VCaP (cell line): ENCODE measurements around the gene NUDCD2.
"Not testable (repeated sequence)": the region's sequence is repeated elsewhere in the genome, so short reads cannot be mapped to it uniquely, and the experiment has no call there.

Source experiments
- H3K27ac ChIP-seq: fragments of 450-650 bp; 2 replicates; pipeline ENCODE4 v1.5.1; 2017
- TF ChIP-seq, protein P1 (sequence below): fragments of 450-650 bp; conservative IDR thresholded peaks from 2 replicates; pipeline ENCODE4 v1.5.1; 2017; ENCODE audit warnings: mild to moderate bottlenecking, moderate library complexity

NUDCD2 gene

DNA sequence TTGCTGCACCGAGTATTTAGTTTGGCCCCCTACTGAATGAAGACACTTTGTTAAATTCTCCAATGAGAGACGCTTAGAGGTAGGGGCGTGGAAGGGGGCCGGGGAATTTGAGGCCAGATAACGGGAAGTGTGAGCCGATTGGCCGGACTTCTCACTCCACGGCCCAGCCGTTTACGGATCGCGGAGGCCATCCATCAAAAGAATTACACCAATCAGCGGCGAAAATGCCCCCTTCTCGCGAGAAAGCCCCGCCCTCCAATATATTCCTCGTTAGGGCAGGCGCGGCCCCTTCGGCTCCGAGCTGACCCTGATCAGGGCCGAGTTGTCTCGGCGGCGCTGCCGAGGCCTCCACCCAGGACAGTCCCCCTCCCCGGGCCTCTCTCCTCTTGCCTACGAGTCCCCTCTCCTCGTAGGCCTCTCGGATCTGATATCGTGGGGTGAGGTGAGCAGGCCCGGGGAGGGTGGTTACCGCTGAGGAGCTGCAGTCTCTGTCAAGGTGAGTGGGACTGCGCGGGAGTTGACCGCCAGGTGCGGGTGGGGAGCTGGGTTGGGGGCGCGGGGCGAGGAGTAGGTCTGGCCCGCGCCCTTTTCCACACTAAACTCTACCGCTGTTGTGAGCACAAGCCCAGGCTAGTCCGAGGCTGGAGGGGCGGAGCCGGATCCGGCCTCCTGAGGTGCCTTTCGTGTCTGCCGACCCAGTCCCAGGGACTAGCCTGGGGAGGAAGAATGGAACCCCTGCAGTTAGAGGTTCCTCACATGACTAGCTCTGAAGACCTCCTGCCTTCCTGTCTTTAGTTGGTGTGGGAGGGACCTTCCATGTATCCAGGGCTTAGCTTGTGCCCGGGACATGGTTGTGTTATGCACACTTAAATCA, 22.4 kb downstream of the NUDCD2 start, which contains the start of gene CCNG1:
TSS of gene CCNG1 (plus strand) at position 287 of the 874 bp plus-strand sequence. CDS start 1,662 bp downstream, outside the sequence.
- H3K27ac ChIP-seq, result peak within 1 kb of the TSS; percentile 87
- TF ChIP-seq, protein P1, sequence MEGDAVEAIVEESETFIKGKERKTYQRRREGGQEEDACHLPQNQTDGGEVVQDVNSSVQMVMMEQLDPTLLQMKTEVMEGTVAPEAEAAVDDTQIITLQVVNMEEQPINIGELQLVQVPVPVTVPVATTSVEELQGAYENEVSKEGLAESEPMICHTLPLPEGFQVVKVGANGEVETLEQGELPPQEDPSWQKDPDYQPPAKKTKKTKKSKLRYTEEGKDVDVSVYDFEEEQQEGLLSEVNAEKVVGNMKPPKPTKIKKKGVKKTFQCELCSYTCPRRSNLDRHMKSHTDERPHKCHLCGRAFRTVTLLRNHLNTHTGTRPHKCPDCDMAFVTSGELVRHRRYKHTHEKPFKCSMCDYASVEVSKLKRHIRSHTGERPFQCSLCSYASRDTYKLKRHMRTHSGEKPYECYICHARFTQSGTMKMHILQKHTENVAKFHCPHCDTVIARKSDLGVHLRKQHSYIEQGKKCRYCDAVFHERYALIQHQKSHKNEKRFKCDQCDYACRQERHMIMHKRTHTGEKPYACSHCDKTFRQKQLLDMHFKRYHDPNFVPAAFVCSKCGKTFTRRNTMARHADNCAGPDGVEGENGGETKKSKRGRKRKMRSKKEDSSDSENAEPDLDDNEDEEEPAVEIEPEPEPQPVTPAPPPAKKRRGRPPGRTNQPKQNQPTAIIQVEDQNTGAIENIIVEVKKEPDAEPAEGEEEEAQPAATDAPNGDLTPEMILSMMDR, result no peak

DNA sequence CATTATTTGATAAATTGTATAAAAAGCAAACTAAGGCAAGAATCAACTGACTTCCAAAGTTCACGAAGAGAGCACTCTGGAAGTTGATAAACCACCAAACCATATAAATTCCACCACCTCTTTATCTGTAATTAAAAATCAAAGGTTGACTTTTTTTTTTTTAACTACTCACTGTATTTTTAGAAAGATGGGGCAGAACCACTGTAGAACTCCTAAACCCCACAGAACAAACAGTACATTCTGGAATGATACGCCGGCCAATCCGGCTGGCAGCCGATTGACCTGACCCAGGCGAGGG, 22.9 kb downstream of the NUDCD2 start:
- TF ChIP-seq, protein P1, result no peak
- peak overlapping the region; percentile 87 for H3K27ac ChIP-seq

DNA sequence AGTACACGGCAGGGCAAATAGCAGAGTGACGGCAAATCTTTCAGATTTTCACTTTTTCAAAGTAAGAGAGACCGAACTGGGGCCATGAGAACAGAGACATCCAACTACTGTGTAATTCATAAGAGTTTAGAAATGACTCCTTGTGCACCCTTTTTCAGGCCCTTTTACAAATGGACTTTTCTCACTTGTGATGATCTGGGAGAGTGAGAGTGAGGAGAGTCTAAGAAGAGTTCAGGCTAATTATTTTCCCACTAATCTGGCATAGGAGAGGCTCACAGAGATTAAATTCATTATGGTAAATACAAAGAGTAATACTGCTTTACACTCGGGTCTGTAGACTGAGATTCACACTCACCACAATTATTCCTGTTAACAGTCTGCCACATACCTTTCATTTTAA, 23.4 kb downstream of the NUDCD2 start:
- peak overlapping the region; percentile 87 for H3K27ac ChIP-seq
- TF ChIP-seq, protein P1, result no peak

DNA sequence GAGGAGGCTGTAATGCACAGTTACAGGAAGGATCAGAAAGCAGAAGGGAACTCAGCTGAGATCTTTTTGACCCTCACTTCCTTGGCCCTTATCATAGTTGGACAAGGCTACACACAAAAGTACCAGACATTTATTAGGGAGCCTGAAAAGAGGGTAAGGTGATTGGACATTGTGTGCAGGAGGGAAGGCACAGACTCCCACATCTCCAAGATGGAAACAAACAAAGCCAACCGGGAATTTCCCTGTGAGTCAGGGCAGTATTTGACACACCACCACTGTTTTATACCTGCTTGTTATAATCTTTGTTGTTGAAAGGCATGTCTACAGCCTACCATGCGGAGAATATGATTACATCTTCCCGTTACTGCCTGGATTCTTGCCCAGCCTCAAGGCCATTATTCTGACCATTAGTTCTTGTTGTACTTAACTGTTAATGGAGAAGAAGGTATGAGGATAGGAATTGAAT, 25.5 kb downstream of the NUDCD2 start:
- H3K27ac ChIP-seq, result no peak overlapping the region
- TF ChIP-seq, protein P1, result no peak

DNA sequence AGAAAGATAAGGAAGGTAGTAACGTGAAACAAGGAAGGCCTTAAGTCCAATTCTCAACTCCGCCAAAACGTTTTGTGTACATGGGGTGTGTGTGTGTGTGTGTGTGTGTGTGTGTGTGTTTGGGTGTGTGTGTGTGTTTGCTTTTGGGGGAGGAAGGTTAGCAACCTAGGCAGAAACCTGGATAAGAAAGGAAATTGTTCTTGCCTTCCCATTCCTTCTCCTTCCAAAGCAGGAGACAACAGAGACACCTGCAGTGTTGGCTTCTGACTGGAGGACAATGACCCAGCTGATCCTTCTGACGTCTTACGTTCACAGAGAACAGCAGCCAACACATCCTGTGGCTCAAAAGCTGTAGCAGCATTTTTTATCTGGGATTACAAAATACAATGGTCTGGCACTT, 26.6 kb downstream of the NUDCD2 start:
- TF ChIP-seq, protein P1, result no peak

DNA sequence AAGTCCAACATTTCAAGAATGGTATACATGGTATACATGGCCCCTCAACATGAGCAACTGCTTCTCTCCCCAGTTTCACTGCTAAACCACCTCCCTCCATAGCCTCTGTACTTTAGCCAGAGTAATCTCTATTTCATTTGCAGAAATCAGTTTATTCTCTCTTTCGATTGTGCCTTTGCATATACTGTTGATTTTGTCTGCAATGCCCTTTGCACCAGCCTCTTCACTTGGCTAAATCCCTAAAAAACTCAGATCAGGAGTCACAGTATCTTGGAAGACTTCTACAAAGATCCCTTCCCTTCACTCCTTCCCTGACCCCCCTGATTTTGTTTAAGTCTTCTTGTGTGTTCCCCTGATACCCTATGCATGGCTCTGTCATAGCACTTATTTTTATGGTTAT, 27.4 kb downstream of the NUDCD2 start:
- no peak overlapping the region for H3K27ac ChIP-seq
- TF ChIP-seq, protein P1, result no peak

More for the DNA sequence above, 26.6 kb downstream of the NUDCD2 start:
- H3K27ac ChIP-seq, result no peak overlapping the region

DNA sequence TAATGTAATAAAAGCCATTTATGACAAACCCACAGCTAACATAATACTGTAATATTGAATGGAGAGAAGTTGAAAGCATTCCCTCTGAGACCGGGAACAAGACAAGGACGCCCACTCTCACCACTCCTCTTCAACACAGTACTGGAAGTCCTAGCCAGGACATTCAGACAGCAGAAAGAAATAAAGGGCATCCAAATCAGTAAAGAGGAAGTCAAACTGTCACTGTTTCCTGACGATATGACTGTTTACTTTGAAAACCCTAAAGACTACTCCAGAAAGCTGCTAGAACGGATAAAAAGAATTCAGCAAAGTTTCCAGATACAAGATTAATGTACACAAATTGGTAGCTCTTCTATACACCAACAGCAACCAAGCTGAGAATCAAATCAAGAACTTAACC, 33.8 kb downstream of the NUDCD2 start:
- H3K27ac ChIP-seq, result not testable (repeated sequence)

DNA sequence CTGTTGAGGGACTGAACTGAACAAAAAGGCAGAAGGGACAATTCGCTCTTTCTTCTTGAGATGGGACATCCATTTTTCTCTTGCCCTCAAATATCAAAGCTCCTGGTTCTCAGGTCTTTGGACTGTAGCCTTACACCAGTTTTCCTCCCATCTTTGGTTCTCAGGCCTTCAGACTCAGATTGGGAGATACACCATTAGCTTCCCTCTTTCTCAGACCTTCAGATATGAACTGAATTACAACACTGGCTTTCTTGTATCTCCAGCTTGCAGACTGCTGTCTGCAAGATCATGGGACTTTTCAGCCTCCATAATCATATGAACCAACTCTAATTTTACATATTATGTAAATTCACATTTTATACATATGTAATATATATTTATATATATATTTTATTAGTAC, 35.1 kb downstream of the NUDCD2 start:
- TF ChIP-seq, protein P1, result no peak
- no peak overlapping the region for H3K27ac ChIP-seq

DNA sequence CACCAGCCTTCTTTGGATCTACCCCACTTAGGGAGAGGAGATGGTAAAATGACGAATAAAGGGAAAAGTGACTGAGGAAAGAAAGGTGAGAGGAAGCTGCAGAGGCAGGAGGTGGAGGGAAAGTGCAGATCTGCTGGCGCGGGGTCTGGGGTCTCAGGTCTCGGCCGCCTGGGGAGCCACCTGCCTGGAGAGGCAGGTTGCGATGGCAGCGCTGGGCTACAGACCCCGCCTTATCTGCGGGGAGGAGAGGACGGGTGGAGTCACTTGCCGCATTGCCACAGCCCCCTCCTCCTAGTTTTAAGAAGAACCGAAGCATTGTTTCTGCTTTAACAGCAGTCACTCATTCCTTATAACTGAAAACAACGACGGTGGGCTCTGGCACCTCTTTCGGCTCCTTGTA, 44.2 kb downstream of the NUDCD2 start:
- not testable (repeated sequence) for H3K27ac ChIP-seq
